IPS-15b (cell line): ENCODE data around the gene MOGAT1.

Experiments used
- H3K27me3 ChIP-seq: one replicate; pipeline ENCODE4 v1.6.1; 2013; ENCODE audit warnings: low read length; ENCODE audit not compliant: control insufficient read depth, insufficient read depth
- H3K36me3 ChIP-seq: one replicate; pipeline ENCODE4 v1.6.1; 2013; ENCODE audit warnings: low read length; ENCODE audit not compliant: control insufficient read depth, insufficient read depth
- H3K4me1 ChIP-seq: one replicate; pipeline ENCODE4 v1.6.1; 2013; ENCODE audit warnings: mild to moderate bottlenecking, low read length; ENCODE audit not compliant: control insufficient read depth, insufficient read depth
- H3K4me3 ChIP-seq: one replicate; pipeline ENCODE4 v1.5.1; 2013; ENCODE audit warnings: low read depth, low read length
- H3K9ac ChIP-seq: one replicate; pipeline ENCODE4 v1.6.1; 2013; ENCODE audit warnings: low read depth, mild to moderate bottlenecking, low read length
- H3K9me3 ChIP-seq: one replicate; pipeline ENCODE4 v1.6.1; 2013; ENCODE audit warnings: mild to moderate bottlenecking, low read length; ENCODE audit not compliant: control insufficient read depth, insufficient read depth

MOGAT1 gene

GRCh38 chr2:222701721-222702131, 30.3 kb downstream of the MOGAT1 start:
- H3K4me3 ChIP-seq = no peak overlapping the region
- no peaks in the 10 kb centered on the region for H3K36me3 ChIP-seq
- H3K4me1 ChIP-seq = no peaks in the 10 kb centered on the region
- H3K9me3 ChIP-seq = no peaks in the 10 kb centered on the region
- no peaks in the 10 kb centered on the region for H3K27me3 ChIP-seq
- no peak overlapping the region for H3K9ac ChIP-seq

DNA sequence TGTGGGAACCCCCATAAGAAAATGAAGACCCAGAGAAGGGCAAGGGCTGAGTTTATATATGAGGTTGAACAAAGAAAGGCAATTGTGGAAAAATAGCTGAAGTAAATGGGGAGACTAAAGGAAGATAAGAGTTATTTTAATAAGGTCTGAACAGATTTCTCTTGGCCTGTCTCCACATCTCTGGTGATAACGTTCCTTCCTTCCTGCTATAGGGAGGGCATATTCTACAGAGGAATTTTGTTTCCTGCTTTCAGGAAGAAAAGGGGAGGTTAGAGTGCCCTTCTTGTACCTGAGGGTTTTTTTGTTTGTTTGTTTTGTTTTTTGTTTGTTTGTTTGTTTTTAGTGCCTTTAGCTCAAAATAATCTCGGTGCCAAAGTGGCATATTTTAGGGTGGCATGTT, 31.6 kb downstream of the MOGAT1 start:
- Histone ChIP-seq H3K9ac (no peak overlapping the region), H3K36me3 (no peaks in the 10 kb centered on the region), H3K4me3 (no peak overlapping the region), H3K9me3 (no peaks in the 10 kb centered on the region), H3K4me1 (no peaks in the 10 kb centered on the region), H3K27me3 (no peaks in the 10 kb centered on the region)

GRCh38 chr2:222703886-222704285, 32.4 kb downstream of the MOGAT1 start:
- H3K4me1 ChIP-seq = no peaks in the 10 kb centered on the region
- no peaks in the 10 kb centered on the region for H3K9me3 ChIP-seq
- no peak overlapping the region for H3K4me3 ChIP-seq
- H3K9ac ChIP-seq = no peak overlapping the region
- no peaks in the 10 kb centered on the region for H3K27me3 ChIP-seq
- no peaks in the 10 kb centered on the region for H3K36me3 ChIP-seq

DNA sequence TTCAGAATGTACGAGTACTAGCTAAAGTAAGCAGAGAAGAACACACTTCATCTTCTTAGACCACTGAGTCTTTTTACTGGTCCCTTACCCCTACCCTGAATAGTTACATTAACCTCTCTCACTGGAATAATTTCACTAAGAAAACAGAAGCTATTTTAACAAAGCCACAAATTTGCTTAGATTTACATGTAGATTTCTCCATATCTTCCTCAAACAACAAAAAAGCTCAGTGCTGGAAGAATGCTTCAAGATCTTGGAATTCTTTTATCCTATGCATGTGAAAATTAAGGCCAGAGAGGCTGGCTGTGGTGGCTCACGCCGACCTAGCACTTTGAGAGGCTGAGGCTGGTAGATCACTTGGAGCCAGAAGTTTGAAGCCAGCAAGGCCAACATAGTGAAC, 35.2 kb downstream of the MOGAT1 start:
- Histone ChIP-seq H3K36me3 (no peaks in the 10 kb centered on the region), H3K9ac (no peak overlapping the region), H3K27me3 (no peaks in the 10 kb centered on the region), H3K4me1 (peaks cover 2% of the 10 kb centered on the region), H3K4me3 (no peak overlapping the region), H3K9me3 (no peaks in the 10 kb centered on the region)

DNA sequence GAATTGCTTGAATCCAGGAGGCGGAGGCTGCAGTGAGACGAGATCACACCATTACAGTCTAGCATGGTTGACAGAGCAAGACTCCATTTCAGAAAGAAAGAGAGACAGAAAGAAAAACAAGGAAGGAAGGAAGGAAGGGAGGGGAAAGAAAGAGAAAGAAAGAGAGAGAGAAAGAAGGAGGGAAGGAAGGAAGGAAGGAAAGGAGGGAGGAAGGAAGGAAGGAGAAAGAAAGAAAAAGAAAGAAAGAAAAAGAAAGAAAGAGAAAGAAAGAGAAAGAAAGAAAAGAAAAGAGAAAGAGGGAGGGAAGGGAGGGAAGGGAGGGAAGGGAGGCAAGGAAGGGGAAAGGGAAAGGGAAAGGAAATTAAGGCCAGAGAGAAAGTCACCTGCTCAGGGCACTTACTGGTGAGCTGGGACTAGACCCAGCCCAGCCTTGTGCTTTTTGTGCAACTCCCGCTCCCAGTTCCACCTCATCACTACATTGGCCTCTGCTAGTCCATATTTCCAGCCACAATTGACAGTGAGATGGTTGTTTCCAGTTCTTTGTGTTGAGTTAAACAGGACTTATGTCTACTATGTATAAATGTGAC, 35.7 kb downstream of the MOGAT1 start:
- Histone ChIP-seq H3K9ac (no peak overlapping the region), H3K36me3 (no peaks in the 10 kb centered on the region), H3K4me1 (peaks cover 2% of the 10 kb centered on the region), H3K9me3 (no peaks in the 10 kb centered on the region), H3K4me3 (no peak overlapping the region), H3K27me3 (no peaks in the 10 kb centered on the region)

GRCh38 chr2:222707689-222708273, 36.3 kb downstream of the MOGAT1 start:
- H3K9me3 ChIP-seq = no peaks in the 10 kb centered on the region
- H3K27me3 ChIP-seq = no peaks in the 10 kb centered on the region
- H3K36me3 ChIP-seq = no peaks in the 10 kb centered on the region
- H3K4me1 ChIP-seq = peaks cover 2% of the 10 kb centered on the region
- no peak overlapping the region for H3K9ac ChIP-seq
- H3K4me3 ChIP-seq = no peak overlapping the region

DNA sequence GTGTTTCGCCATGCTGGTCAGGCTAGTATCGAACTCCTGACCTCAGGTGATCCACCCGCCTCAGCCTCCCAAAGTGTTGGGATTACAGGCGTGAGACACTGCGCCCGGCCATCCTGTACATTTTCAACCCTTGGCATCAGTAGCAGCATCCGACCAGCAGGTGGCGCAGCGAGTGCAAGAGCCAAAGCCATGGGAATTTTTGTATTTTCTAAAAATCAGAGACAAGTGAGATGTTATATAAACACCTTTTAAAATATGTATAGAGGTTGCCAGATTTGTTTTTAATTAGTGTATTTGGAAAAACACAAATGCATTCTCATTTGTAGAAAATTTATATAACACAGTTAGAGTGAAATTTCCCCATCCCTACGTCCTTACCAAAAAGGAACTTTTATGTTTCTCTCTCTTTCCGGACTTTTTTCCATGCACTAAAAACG, 36.8 kb downstream of the MOGAT1 start:
- Histone ChIP-seq H3K27me3 (no peaks in the 10 kb centered on the region), H3K36me3 (no peaks in the 10 kb centered on the region), H3K9me3 (no peaks in the 10 kb centered on the region), H3K9ac (no peak overlapping the region), H3K4me3 (no peak overlapping the region), H3K4me1 (peaks cover 2% of the 10 kb centered on the region)

GRCh38 chr2:222709191-222709891, 37.9 kb downstream of the MOGAT1 start:
- H3K4me3 ChIP-seq = no peak overlapping the region
- no peaks in the 10 kb centered on the region for H3K36me3 ChIP-seq
- H3K4me1 ChIP-seq = peaks cover 2% of the 10 kb centered on the region
- no peaks in the 10 kb centered on the region for H3K9me3 ChIP-seq
- H3K9ac ChIP-seq = no peak overlapping the region
- H3K27me3 ChIP-seq = no peaks in the 10 kb centered on the region

- Histone ChIP-seq H3K9ac (no peak overlapping the region), H3K36me3 (no peaks in the 10 kb centered on the region), H3K4me1 (peaks cover 2% of the 10 kb centered on the region), H3K4me3 (no peak overlapping the region), H3K27me3 (no peaks in the 10 kb centered on the region), H3K9me3 (no peaks in the 10 kb centered on the region)
Measured at GRCh38 chr2:222710736-222711135, 39.3 kb downstream of the MOGAT1 start.

DNA sequence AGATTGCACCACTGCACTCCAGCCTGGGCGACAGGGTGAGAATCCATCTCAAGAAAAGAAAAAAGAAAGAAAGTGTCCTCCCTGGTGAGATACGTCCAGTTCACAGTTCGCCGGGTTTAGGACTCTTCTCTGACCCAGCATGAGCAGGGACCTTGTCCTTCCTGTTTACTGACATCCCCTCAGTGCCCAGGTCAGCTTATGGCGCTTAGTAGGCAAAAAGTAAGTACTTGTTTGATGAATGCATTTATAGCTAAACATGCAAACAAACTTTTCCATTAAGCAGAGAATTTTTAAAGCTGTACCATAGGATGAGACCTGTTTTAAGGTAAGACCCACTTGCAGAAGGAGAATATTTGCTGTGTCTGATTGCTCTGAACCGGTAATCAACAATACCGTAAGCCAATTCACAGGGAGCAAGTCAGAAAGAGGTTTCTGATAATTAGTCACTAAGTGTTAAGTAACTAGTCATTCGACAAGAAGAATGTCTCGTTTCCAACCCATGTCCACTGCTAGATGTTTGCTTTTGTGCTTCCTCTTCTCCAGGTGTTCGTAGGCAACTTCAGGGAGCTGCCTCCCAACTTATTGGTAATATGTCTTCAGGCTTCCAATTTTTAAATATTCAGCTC, 40.0 kb downstream of the MOGAT1 start:
- no peaks in the 10 kb centered on the region for H3K9me3 ChIP-seq
- H3K4me3 ChIP-seq = no peak overlapping the region
- peaks cover 2% of the 10 kb centered on the region for H3K4me1 ChIP-seq
- H3K36me3 ChIP-seq = no peaks in the 10 kb centered on the region
- H3K9ac ChIP-seq = no peak overlapping the region
- no peaks in the 10 kb centered on the region for H3K27me3 ChIP-seq

- Histone ChIP-seq H3K27me3 (no peaks in the 10 kb centered on the region), H3K4me1 (peaks cover 2% of the 10 kb centered on the region), H3K9ac (no peak overlapping the region), H3K9me3 (no peaks in the 10 kb centered on the region), H3K36me3 (no peaks in the 10 kb centered on the region), H3K4me3 (no peak overlapping the region)
Measured at GRCh38 chr2:222713002-222713401, 41.5 kb downstream of the MOGAT1 start.
